HG03378 (cell line): ENCODE measurements around the gene MGAT5.
"Not testable (repeated sequence)": the region's sequence is repeated elsewhere in the genome, so short reads cannot be mapped to it uniquely, and the experiment has no call there.

ENCODE experiments used
- ATAC-seq: cut with Tn5 transposase; IDR thresholded peaks from one replicate; pipeline ENCODE4 v1.9.1; 2021; ENCODE audit warnings: mild to moderate bottlenecking, moderate library complexity; ENCODE audit not compliant: unreplicated experiment

The MGAT5 gene

GRCh38 chr2:134275058-134275862 lies 21.4 kb downstream of the MGAT5 start:
- peak; percentile 90 for ATAC-seq

- no peak for ATAC-seq
These were observed 22.7 kb downstream of the MGAT5 start for GRCh38 chr2:134276381-134277172.

GRCh38 chr2:134277223-134277622 lies 23.4 kb downstream of the MGAT5 start:
- ATAC-seq = no peak

- ATAC-seq = no peak
These were observed 24.7 kb downstream of the MGAT5 start for GRCh38 chr2:134278553-134278952.

- no peak for ATAC-seq
These were observed 25.5 kb downstream of the MGAT5 start for GRCh38 chr2:134279417-134279816.

DNA sequence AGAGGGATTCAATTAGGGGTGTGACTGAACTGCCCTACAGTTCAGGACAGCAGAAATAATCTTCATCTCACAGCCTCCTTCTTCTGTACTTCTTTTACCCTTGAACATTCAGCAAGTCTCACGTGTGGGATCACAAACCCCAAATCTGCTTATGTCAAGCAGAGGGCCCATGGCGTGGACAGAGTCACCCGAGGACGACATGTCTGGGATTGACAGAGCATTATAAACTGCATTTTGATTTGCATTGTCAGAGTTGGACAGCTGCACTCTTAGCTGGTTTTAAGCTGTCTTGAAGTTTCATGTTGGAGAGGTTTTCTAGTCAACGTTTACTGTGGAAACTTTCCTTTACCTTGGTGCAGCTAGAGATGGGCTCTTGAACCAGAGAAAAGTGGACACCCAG lies 26.4 kb downstream of the MGAT5 start:
- ATAC-seq = no peak

DNA sequence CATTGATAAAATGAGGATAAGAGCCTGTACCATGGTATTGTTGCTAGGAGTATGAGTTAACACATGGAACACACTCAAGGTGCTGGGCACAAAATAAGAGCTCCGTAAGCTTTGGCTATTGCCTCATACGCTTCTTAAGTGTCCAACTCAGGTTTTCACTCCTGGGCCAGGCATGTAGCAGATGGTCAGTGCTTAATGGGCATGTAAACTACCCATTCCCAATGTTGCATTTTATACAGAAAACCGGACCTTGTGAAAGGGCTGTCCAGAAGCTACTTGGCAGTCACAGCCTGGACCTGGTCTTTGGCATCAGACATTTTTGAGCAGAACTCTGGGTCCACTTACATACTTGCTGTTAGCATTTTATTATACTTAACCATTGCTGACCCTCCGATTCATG lies 26.9 kb downstream of the MGAT5 start:
- no peak for ATAC-seq

DNA sequence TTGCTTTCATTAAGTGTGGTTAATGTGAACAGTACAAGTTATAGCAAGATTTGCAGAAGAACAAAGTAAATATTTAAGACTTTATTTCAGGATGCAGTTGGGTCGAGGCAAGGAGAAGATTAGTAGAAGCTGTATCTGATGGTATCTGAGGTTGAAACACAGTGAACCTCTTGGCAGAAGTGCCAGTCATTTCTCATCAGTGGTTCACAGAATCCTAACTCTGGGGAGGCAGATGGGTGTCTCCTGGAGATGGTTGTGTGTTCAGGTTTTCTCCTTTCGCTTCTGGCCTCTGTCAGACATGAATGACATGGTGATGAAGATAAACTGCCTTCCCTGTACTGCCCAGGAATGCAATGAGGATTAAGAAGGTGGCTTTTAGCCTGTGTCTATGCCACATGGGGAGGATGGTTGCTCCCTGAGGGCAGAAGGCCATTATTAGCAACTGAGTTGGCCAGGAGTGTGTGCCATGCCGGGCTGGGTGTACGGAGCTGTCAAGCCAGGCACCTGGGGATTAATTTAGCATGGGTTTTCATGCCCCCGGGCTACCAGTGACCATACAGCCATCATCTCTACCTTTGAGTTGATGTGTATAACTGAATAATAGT lies 28.0 kb downstream of the MGAT5 start:
- ATAC-seq = no peak

- ATAC-seq = peak; percentile 93
These were observed 28.9 kb downstream of the MGAT5 start for GRCh38 chr2:134282629-134283400.

DNA sequence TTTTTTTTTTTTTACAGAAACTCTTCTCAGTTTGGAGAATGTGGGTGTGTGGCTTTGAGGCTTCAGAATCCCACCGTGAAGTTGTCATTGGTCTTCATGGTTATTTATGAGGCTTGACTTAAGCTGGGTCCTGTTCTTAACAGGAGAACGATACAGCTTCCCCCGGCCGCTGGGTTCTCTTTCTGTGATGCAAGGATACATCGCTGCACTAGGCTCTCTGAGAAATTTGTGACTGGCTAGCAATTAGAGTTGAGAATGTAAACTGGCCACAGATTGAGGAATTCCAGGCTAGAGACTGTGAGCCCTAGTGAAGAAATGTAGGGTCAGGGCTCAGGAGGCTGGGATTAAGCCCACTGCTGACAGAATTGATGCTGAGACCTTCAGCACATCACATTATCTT lies 29.8 kb downstream of the MGAT5 start:
- no peak for ATAC-seq

DNA sequence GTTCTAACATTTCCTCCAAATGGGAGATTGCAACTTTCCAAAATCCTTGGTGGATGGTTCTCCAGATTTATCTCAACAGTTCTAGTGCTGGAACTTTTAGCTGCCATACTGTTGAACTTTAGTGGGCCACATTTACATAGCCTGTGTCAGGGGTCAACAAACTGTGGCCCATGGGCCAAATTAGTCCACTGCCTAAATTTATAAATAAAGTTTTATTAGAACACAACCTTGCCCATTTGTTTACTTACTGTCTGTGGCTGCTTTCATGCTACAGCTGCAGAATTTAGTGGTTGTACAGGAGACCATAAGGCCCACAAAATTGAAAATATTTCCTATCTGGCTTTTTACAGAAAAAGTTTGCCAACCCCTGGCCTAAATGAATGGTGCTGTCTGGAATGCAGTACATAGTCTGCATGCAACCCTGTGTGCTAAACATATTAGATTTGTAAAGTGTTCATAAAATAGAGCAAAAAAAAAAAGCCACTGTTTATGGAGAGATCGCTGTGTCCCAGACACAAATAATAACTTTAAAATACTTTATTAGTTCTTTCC lies 30.3 kb downstream of the MGAT5 start:
- ATAC-seq = no peak

- ATAC-seq = peak; percentile 42
These were observed 33.5 kb downstream of the MGAT5 start for GRCh38 chr2:134287323-134287722.

DNA sequence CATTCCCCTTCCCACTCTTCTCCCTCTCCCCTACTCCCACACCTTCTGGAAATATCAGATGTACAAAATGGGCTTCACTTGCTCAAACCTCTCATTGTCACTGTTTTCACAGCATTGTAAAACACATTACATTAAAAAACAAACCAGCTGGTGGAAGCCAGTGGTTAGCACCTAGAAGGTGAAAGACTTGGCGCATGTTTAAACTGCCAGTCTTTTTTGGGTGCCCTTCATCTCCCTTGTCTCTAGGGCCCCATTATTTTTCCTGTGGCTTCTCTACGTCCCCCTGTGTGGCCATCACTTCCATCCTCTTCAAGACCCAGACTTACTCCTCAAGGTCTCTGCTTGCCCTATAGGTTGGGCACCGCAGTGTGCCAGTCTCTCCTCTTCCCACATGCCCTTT lies 34.9 kb downstream of the MGAT5 start:
- no peak for ATAC-seq

DNA sequence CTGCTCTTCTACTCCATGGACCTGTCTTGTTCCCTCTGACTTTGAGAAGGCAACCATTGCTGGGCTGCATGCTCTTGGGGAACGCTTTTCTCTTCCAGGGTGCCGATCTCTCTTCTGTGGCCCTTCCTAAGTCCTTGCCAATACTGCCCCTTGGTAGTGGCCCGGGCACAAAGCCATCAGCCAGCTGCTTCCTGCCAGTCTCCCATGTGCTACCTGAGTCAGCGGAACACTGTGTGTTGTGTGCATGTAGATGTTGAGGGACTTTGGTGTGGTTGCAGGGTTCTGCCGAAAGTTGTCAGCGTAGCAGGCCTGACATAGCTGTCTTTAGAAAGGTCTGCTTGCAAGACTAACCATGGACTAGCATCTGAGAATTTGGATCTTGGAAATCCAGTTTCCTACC lies 35.4 kb downstream of the MGAT5 start:
- no peak for ATAC-seq

- peak; percentile 70 for ATAC-seq
These were observed 36.5 kb downstream of the MGAT5 start for GRCh38 chr2:134290358-134290757.

DNA sequence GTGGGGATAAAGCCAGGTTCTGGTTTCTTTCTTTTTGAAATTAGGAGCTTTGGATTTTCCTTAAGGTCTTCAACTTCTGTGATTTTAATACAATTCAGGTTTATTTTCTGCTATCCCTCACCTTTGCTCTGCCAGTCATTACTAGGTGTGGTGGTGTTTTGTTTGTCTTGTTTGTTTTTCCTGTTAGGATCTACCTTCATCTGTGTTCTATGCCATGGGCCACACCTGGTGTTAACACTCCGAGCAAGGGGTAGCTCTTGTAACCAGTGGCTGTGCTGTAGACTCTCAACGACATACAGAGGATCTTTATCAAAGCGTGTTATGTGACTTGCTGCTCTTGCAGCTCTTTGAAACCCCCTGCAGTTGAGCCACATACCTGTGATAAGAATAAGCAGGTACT lies 38.6 kb downstream of the MGAT5 start:
- no peak for ATAC-seq

GRCh38 chr2:134293719-134294537 lies 40.1 kb downstream of the MGAT5 start:
- no peak for ATAC-seq

DNA sequence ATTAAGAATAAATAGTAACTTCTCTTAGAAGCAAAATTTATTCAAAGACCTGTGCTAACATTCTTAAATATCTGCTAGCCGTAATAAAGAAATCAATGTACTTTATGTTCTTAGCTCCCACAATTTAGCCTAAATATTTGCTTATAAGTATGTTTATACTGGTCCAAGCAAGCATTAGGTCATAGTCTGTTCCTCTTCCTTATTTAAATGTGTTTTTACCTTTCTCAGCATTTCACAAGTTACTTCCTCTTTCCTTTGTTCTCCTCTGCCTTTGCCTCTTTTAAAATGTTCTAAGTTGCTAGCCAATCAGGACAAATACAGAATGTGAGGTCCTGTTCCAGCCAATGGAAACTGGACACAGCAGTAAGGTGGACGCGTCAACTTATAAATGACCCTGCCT lies 40.7 kb downstream of the MGAT5 start:
- not testable (repeated sequence) for ATAC-seq

DNA sequence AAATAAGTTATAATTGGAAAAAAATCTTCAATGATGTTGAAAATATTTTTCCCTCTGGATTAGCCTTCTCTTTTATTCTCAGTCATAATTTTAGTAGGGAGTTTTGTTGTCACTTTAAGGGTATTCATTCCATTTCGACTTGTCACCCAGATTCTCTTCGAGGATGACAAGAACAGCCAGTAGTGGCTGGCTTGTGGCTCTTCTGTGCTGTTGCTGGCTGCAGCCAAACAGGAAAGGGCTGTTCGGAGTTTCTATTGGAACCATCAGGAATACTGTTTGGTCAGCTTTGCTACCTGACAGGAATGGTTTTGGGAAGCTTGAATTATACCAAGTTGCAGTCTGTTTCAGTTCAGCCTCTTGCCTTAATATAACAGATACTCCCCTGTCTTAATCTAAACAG lies 41.6 kb downstream of the MGAT5 start:
- ATAC-seq = no peak

- ATAC-seq = no peak
These were observed 42.4 kb downstream of the MGAT5 start for GRCh38 chr2:134296301-134296700.
